ENCODE data around the gene EEPD1.

Gene EEPD1

GRCh38 chr7:36310897-36311296 lies 157.8 kb downstream of the EEPD1 start:
- Histone ChIP-seq H3K27ac (no peak overlapping the region), H3K4me3 (ENCODE audit: low read depth, low read length) (no peak overlapping the region), H3K27me3 (replicated peaks) (no peaks in the 10 kb centered on the region), H3K36me3 (replicated peaks) (no peaks in the 10 kb centered on the region)
- in situ Hi-C loops (cut with HindIII; ENCODE audit: low pct_ligation_motif_present, low sequenced_read_pairs) = loop anchor here (25.0 kb wide), 1 partner anchor 324 kb away; no protein-coding TSS in a partner anchor
- no peak for DNase-seq
- TF ChIP-seq CTCF (IDR thresholded peaks at IDR 0.05; ENCODE audit: low read depth, low read length, missing control alignments) = no peak

- no peaks in the 10 kb centered on the region for H3K36me3 ChIP-seq (replicated peaks)
- no peak overlapping the region for H3K4me3 ChIP-seq (ENCODE audit: low read depth, low read length)
- no peak for TF ChIP-seq CTCF (IDR thresholded peaks at IDR 0.05; ENCODE audit: low read depth, low read length, missing control alignments)
- in situ Hi-C loops (cut with HindIII; ENCODE audit: low pct_ligation_motif_present, low sequenced_read_pairs) = loop anchor here (25.0 kb wide), 1 partner anchor 324 kb away; no protein-coding TSS in a partner anchor
- no peak for DNase-seq
- H3K27ac ChIP-seq = no peak overlapping the region
- no peaks in the 10 kb centered on the region for H3K27me3 ChIP-seq (replicated peaks)
Measured at GRCh38 chr7:36311539-36311938, 158.5 kb downstream of the EEPD1 start.

GRCh38 chr7:36312064-36312914 lies 159.2 kb downstream of the EEPD1 start:
- in situ Hi-C loops (cut with HindIII; ENCODE audit: low pct_ligation_motif_present, low sequenced_read_pairs) = loop anchor here (25.0 kb wide), 1 partner anchor 325 kb away; no protein-coding TSS in a partner anchor
- H3K4me3 ChIP-seq (ENCODE audit: low read depth, low read length) = no peak overlapping the region
- peak; percentile 25 for TF ChIP-seq CTCF (IDR thresholded peaks at IDR 0.05; ENCODE audit: low read depth, low read length, missing control alignments)
- no peak for DNase-seq
- no peak overlapping the region for H3K27ac ChIP-seq
- no peaks in the 10 kb centered on the region for H3K27me3 ChIP-seq (replicated peaks)
- H3K36me3 ChIP-seq (replicated peaks) = no peaks in the 10 kb centered on the region

GRCh38 chr7:36312915-36313334 lies 159.9 kb downstream of the EEPD1 start:
- in situ Hi-C loops (cut with HindIII; ENCODE audit: low pct_ligation_motif_present, low sequenced_read_pairs) = loop anchor here (25.0 kb wide), 1 partner anchor 326 kb away; no protein-coding TSS in a partner anchor
- Histone ChIP-seq H3K4me3 (ENCODE audit: low read depth, low read length) (no peak overlapping the region), H3K27ac (no peak overlapping the region), H3K36me3 (replicated peaks) (no peaks in the 10 kb centered on the region), H3K27me3 (replicated peaks) (no peaks in the 10 kb centered on the region)
- no peak for TF ChIP-seq CTCF (IDR thresholded peaks at IDR 0.05; ENCODE audit: low read depth, low read length, missing control alignments)
- no peak for DNase-seq

- in situ Hi-C loops (cut with HindIII; ENCODE audit: low pct_ligation_motif_present, low sequenced_read_pairs) = loop anchor here (25.0 kb wide), 1 partner anchor 326 kb away; no protein-coding TSS in a partner anchor
- H3K27me3 ChIP-seq (replicated peaks) = no peaks in the 10 kb centered on the region
- TF ChIP-seq CTCF (IDR thresholded peaks at IDR 0.05; ENCODE audit: low read depth, low read length, missing control alignments) = no peak
Measured at GRCh38 chr7:36313607-36314006, 160.6 kb downstream of the EEPD1 start.

More at GRCh38 chr7:36313607-36314006, 160.6 kb downstream of the EEPD1 start:
- DNase-seq = no peak
- H3K4me3 ChIP-seq (ENCODE audit: low read depth, low read length) = no peak overlapping the region
- no peaks in the 10 kb centered on the region for H3K36me3 ChIP-seq (replicated peaks)
- no peak overlapping the region for H3K27ac ChIP-seq

Measured in brain microvascular endothelial cell (primary cell).